ENCODE data around the gene IFT172.
A peak's percentile ranks its signal among the peaks of the same experiment; 100 is the strongest.
"Not testable (repeated sequence)": the region's sequence is repeated elsewhere in the genome, so short reads cannot be mapped to it uniquely, and the experiment has no call there.

Gene IFT172, protein sequence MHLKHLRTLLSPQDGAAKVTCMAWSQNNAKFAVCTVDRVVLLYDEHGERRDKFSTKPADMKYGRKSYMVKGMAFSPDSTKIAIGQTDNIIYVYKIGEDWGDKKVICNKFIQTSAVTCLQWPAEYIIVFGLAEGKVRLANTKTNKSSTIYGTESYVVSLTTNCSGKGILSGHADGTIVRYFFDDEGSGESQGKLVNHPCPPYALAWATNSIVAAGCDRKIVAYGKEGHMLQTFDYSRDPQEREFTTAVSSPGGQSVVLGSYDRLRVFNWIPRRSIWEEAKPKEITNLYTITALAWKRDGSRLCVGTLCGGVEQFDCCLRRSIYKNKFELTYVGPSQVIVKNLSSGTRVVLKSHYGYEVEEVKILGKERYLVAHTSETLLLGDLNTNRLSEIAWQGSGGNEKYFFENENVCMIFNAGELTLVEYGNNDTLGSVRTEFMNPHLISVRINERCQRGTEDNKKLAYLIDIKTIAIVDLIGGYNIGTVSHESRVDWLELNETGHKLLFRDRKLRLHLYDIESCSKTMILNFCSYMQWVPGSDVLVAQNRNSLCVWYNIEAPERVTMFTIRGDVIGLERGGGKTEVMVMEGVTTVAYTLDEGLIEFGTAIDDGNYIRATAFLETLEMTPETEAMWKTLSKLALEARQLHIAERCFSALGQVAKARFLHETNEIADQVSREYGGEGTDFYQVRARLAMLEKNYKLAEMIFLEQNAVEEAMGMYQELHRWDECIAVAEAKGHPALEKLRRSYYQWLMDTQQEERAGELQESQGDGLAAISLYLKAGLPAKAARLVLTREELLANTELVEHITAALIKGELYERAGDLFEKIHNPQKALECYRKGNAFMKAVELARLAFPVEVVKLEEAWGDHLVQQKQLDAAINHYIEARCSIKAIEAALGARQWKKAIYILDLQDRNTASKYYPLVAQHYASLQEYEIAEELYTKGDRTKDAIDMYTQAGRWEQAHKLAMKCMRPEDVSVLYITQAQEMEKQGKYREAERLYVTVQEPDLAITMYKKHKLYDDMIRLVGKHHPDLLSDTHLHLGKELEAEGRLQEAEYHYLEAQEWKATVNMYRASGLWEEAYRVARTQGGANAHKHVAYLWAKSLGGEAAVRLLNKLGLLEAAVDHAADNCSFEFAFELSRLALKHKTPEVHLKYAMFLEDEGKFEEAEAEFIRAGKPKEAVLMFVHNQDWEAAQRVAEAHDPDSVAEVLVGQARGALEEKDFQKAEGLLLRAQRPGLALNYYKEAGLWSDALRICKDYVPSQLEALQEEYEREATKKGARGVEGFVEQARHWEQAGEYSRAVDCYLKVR (N-terminal part only)

DNA sequence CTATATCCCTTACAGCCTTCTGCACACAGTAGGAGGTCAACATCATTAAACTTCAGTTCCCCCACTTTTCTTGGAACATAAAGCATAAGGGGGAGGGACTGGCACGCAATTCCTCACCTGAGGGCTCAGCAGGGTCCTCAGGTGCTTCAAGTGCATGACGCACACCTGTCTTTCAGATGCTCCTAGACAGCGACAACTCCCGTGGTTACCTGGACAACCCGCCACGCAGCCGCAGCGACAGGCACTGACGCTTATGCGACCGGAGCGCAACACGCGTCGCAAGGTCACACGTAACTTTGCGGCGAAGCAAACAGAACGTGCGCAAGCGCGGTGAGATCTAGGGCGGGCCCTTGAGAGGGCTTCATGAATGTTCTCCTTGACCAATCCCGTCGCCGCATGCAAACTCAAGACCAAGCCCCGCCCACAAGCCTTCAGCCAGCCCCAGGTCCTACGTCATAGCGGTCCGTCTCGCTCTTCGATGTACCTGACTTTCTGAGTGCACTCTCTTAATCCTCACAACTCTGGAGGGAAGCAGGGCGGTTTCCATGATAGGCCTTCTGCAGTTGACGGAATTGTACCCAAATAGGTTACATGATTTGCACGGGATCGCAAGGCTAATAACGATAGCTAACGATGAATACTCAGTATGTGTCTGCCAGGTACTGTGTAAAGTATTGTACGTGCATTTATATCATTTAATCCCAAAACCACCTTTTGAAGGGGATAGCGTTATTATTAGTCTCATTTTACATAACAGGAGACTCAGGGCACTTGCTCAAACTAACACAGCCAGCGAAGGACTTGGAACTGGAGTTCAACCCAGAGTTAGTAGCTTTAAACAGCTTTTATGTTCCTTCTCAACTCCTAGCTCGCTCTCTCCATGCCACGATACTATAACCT lies at the start of gene IFT172:
Gene IFT172, minus strand, starts transcription at position 246 of the 900 bp plus-strand sequence. Its CDS starts 90 bp downstream, at position 156.
- peak; percentile 99 for DNase-seq (ENCODE audit: low read depth)

DNA sequence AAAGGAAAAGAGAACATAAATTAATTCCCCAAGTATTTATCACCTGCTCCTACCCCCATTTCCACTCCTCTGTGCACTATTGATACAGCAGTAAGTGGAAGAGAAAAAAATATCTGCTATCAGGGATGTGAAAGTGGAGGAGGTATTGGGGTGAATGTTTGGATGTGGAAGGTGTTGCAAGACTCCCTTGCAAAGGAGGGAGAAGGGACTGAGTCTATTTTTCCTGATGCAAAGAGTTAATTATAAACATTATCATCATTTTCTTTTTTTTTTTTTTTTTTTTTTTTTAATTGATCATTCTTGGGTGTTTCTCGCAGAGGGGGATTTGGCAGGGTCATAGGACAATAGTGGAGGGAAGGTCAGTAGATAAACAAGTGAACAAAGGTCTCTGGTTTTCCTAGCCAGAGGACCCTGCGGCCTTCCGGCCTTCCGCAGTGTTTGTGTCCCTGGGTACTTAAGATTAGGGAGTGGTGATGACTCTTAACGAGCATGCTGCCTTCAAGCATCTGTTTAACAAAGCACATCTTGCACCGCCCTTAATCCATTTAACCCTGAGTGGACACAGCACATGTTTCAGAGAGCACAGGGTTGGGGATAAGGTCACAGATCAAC lies 49.4 kb upstream of the IFT172 start:
- not testable (repeated sequence) for DNase-seq (ENCODE audit: low read depth)

DNA sequence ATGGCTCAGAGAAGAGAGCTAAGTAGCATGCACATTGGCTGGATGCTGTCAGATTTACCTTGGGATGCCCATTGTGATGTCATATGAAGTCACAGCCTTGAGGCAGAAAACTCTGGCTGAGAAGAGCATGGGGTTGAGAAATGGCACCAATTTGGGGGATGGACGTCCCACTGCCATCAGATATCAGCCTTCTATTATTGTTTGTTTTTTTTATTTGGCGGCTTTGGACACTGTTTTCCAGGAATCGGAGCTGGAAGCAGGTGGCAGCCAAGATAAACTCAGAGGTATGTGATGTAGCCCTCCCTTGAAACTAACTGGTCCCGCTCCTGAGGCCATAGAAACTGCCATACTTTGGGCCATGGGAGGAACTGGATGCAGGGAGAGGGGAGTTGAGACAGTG lies 47.7 kb upstream of the IFT172 start:
- DNase-seq (ENCODE audit: low read depth), result no peak

DNA sequence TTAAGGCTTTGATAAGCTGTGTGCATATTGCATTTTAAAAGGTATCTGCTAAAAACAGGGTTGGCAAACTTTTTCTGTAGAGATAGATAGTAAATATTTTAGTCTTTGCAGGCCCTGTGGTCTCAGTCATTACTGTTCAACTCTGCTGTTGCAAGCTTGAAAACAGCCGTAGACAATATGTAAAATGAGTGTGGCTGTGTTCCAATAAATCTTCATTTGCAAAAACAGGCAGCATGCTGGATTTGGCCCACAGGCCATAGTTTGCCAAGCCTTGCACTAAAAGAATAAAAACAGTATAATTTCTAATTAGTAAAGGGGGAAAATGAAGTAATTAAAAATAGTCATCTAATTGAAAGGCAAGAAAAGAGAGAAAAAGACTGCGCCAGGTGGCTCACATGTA lies 42.4 kb upstream of the IFT172 start:
- no peak for DNase-seq (ENCODE audit: low read depth)

DNA sequence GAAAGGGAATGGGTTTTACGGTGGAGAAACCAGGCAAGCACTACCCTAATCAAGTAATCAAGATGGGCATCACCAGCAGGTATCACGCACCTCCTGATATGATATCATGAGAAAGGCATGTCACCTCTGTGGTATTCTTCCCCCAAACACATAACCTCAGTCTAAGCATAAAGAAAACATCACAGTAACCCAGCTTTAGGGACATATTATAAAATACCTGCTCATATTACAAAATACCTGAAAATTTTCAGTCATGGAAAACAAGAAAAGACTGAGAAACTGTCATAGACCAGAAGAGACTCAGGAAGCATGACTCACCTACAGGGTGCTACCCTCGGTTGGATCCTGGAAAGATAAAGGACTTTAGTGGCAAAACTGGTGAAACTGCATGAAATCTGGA lies 37.6 kb upstream of the IFT172 start:
- DNase-seq (ENCODE audit: low read depth), result no peak

DNA sequence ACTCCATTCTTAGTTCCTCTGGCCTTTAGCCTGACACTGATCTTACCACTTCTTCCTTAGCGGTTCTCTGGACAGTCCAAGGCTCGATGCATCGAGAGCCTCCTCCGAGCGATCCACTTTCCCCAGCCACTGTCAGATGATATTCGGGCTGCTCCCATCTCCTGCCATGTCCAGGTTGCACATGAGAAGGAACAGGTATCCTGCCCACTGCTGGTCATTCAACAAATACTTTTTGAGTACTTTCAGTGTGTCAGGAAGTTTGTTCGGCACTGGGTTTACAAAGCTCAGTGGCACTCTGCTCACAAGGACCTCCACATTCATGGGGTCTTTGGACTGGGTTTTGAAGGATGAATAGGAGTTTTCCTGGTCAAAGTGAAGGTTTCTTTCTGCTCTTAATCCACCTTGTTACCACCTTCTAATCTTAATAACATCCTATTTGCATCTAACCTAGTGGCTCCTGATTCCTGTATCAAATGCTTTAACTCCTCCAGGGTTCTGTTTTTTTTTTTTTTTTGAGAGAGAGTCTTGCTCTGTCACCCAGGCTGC lies 32.9 kb upstream of the IFT172 start:
- no peak for DNase-seq (ENCODE audit: low read depth)

DNA sequence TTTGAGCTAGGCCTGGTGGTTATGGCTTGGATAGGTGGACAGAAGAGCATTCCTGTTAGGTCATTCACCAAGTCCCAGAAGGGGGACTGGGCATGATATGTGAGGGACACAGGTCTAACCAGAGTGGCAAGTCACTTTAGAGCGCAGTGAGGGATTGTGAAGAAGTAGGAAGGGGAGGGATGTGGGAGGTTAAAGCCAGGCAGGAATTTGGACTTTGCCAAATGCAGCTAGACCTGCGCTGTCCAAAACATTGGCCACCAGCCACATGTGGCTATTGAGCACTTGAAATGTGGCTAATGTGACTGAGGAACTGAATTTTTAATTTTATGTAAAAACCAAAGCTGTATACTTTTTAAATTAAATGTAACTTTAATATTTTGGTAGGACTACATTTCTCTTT lies 30.8 kb upstream of the IFT172 start:
- no peak for DNase-seq (ENCODE audit: low read depth)

DNA sequence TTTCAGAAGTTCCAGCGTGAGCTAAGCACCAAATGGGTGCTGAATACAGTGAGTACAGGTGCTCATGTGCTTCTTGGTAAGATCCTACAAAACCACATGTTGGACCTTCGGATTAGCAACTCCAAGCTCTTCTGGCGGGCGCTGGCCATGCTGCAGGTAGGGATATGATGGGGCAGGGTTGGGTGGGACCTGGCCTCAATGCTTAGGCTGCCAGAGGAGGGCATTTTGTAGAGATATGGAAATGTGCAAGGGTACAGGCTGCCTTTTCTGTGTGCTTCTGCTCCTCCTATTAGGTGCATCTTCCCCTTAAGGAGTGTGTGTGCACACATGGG lies 29.2 kb upstream of the IFT172 start:
- DNase-seq (ENCODE audit: low read depth), result no peak

DNA sequence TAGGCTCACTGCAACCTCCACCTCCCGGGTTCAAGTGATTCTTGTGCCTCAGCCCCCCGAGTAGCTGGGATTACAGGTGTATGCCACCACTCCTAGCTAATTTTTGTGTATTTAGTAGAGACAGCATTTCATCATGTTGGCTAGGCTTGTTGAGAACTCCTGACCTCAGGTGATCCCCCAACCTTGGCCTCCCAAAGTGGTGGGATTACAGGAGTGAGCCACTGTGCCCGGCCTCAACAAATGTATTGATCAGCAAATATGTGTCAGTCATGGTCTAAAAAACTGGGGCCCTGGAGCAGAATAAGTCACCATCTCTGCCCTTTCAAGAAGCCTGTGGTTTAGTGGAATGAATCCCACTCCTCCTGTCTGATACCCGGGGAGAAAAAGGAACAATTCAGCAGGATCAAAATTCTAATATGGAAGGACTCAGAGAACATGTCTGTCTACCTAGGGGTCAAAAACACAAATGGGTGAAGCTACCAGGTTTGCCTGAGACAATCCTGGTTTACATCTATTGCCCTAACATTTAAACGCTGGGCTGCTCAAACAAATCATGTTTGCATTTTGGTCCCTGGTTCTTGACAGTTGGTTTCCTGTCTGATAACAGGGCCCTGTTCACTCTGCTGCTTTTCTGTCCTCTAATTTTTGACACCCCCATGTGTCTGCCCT lies 28.7 kb upstream of the IFT172 start:
- DNase-seq (ENCODE audit: low read depth), result no peak

DNA sequence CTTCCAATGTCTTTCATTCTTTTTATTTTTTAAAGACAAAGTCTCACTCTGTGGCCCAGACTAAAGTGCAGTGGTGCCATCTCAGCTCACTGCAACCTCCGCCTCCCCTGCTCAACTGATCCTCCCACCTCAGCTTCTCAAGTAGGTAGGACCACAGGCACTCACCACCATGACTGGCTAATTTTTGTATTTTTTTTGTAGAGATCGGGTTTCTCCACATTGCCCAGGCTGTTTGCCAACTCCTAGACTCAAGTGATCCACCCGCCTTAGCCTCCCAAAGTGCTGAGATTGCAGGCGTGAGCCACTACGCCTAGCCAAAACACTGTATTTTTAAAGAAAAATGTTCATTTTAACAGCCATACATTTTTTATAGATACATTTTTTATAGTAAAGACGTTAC lies 19.8 kb upstream of the IFT172 start:
- DNase-seq (ENCODE audit: low read depth), result no peak

DNA sequence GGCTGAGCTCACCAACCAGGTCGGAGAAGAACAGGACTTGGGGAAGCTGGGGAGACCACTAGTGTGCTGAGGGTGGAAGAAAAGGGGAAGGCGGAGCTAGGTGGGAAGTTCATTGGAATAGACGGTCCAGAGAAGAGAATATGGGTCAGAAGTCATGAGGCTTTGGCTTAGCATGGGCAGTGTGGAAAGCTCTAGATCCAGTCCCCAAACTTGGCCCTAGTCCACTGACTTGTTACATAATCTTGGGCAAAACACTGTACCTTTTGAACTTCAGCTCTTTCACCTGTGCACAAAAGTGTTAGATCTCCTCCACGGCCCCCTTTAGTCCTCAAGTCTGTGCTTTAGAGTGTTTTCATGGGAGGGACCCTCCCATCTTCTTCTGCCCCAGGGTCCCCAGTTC lies 17.8 kb upstream of the IFT172 start:
- no peak for DNase-seq (ENCODE audit: low read depth)

DNA sequence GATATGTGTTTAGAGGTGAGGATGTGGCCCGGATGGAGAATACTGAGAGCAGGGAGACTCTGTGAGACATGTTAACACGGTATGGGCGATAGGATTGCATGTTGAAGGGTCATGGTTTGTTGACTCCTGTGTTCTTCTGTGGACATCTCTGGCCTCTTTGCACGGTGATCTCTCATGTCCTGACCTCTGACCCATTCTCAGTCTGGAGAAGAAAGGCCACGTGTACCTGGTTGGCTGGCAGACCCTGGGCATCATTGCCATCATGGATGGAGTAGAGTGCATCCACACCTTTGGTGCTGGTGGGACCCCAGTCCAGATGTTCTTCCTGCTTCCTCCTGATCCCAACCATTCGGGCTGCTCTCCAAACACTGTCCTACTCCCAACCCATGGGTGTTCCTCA lies 17.0 kb upstream of the IFT172 start:
- no peak for DNase-seq (ENCODE audit: low read depth)

DNA sequence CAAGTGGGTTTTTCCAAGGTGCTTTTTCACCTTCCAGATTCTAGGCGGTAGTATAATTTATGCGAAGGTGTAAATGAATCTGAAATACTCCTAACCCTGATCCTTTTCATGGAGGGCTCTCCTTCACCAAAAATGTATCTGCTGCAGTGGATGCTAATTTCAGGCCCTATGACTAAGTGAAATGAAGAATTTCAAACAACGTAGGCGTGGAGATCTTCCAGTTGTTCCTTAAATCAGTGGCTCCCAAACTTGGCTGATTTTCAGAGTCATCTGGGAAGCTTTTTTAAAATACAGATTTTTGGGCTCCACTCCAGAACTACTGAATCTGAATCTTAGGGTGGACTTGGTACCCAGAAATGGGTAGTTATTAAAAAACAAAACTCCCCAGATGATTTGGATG lies 12.6 kb upstream of the IFT172 start:
- DNase-seq (ENCODE audit: low read depth), result no peak

DNA sequence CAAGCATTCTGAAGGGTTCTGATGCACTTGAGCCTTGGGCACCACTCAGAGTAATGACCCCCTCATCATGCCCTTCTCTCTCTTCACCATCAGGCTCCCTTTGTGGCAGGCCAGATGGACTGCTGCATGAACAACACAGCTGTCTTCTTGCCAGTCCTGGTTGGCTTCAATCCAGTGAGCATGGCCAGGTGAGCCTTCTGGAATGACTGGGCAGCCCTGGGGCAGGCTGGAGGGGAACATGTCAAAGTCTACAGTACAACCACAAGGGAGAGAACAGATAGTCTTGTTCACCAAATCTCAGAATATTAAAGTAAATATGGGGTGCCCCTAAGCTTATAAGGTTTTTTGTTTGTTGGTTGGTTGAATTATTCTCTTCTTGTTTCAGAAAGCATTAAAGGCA lies 11.5 kb upstream of the IFT172 start:
- DNase-seq (ENCODE audit: low read depth), result no peak

DNA sequence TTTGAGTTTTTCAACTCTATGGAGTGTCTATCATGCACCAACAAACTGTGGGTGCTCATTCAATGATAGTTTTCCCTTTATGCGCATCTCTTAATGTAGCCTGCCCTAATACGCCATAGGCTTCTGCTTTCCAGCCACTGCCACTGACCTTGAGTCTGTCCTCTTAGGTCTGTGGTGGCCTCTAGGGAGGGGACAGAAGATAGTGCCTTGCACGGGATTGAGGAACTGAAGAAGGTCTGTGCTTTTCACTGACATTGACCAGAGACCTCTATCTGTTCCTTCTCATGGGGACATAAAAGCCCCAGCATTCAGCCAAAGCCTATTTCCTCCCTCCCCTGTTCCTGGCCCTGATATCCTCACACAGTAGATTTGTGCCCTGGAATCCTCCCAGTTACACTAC lies 9.4 kb upstream of the IFT172 start:
- DNase-seq (ENCODE audit: low read depth), result no peak

DNA sequence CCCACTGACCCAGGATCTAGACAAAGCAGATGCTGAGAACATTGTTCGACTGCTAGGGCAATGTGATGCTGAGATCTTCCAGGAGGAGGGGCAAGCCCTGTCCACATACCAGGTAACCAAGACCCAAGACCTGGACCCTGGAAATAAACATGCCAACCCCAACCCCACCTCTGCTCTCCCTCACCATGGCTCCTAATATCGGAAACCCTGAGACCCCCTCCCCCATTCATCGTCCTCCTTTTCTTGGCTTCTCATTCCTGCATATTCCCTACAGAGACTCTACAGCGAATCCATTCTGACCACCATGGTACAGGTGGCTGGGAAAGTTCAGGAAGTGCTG lies 7.7 kb upstream of the IFT172 start:
- no peak for DNase-seq (ENCODE audit: low read depth)

DNA sequence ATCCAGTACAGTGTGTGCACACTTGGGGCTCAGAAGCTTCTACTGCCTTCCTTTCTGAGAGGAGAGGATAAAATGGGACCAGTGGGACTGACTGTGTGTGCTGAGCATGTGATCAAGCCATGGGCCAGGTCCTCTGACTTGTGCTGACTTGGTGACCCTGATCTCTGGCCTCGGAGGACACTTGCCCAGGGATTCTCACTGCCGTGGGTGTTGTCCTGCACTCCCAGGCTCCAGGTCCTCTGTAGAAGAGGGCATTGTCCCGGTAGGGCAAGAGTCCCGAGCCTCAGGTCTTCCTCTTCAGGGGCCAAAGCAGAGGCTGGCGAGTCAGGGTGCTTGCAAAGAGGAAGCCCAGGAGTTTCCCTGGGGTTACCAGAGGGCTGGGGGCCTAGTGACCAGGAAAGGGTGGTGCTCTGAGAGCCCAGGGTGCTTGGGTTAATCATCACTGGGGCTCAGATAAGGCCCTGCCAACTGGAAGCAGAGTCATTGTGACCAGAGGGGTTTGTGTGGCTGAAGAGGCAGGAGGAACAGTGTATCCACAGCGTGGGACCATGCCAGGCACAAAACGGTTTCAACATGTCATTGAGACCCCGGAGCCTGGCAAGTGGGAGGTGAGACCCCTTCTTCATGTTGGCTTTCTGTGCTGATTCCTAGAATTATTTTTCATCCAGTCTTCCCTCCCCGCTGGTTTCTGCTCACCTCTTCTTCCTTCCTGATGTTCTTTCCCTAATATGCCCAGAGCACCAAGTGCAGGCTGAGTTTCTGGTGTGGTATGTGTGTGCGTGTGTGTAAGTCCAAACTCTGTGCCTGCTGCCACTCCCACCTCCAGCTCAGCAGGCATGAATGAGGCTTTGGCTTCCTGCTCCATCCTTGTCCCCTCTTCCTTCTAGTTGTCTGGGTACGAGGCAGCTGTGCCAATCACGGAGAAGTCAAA lies 7.1 kb upstream of the IFT172 start, which contains the start of gene GCKR:
Gene GCKR, plus strand, starts transcription at position 483 of the 931 bp plus-strand sequence. Its CDS starts 66 bp downstream, at position 549.
- no peak for DNase-seq (ENCODE audit: low read depth)

DNA sequence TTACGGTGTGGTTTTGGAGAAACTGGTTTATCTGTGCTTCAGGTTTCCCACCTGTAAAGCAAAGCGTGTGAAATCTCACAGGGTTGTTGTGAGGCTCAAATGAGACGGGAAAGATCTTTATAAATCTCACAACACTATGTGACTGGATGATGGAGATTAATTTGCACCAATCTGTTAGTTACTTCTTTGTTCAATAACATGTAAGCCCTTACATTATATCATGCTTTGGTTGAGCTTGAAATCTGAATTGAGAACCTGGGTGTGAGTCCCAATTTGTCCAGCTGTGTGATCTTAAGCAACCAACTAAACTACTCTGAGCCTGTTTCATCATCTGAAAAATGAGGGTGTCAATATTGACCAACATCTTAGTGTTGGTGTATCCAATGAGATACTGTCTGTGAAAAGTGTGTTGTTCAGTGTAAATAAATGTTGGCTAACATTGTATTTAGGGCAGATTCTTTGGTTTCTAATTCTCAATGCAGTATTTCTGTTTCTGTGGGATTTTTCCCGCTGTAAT lies 6.4 kb upstream of the IFT172 start:
- no peak for DNase-seq (ENCODE audit: low read depth)

Measured in T-helper 22 cell (primary cell).